ENCODE results near the gene POLR2A.

DNA sequence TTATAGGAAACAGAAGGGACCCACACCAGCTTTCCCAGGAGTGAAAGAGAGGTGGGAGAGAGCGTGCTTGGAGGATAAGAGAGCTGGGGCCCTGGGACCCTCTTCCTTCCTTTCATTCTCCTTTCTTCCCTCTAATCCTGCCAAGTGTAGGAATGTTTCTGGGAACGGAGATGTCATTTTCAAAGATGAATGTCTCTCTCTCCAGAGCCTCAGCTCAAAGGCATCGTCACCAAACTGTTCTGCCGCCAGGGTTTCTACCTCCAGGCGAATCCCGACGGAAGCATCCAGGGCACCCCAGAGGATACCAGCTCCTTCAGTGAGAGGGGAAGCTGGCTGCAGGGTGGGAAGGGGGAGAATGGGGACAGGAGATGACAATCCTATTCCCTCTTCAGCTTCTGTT, 42.9 kb upstream of the POLR2A start:
- TF ChIP-seq, protein P1, sequence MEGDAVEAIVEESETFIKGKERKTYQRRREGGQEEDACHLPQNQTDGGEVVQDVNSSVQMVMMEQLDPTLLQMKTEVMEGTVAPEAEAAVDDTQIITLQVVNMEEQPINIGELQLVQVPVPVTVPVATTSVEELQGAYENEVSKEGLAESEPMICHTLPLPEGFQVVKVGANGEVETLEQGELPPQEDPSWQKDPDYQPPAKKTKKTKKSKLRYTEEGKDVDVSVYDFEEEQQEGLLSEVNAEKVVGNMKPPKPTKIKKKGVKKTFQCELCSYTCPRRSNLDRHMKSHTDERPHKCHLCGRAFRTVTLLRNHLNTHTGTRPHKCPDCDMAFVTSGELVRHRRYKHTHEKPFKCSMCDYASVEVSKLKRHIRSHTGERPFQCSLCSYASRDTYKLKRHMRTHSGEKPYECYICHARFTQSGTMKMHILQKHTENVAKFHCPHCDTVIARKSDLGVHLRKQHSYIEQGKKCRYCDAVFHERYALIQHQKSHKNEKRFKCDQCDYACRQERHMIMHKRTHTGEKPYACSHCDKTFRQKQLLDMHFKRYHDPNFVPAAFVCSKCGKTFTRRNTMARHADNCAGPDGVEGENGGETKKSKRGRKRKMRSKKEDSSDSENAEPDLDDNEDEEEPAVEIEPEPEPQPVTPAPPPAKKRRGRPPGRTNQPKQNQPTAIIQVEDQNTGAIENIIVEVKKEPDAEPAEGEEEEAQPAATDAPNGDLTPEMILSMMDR (IDR thresholded peaks at IDR 0.05) = no peak
- TF ChIP-seq POLR2AphosphoS5 (IDR thresholded peaks at IDR 0.05) = no peak
- TF ChIP-seq POLR2A (IDR thresholded peaks at IDR 0.05) = no peak
